ENCODE results near the gene ANKMY2.

Gene ANKMY2

GRCh38 chr7:16619979-16620408 lies 25.6 kb downstream of the ANKMY2 start:
- DNase-seq (ENCODE audit: extremely low spot score), result no peak
- ChIA-PET POLR2A (no interaction called here), CTCF (no interaction called here)
- TF ChIP-seq NFRKB (IDR thresholded peaks at IDR 0.05) (no peak), TARDBP (IDR thresholded peaks at IDR 0.05) (no peak), HDGF (IDR thresholded peaks at IDR 0.05; ENCODE audit: borderline replicate concordance) (no peak), PKNOX1 (IDR thresholded peaks at IDR 0.05) (no peak), CTBP1 (IDR thresholded peaks at IDR 0.05; ENCODE audit: borderline replicate concordance) (no peak), SUZ12 (IDR thresholded peaks at IDR 0.05) (no peak), ARNT (IDR thresholded peaks at IDR 0.05) (no peak), L3MBTL2 (conservative IDR thresholded peaks at IDR 0.05) (no peak), ZNF384 (IDR thresholded peaks at IDR 0.05) (no peak), ELF4 (IDR thresholded peaks at IDR 0.05) (no peak), LEF1 (IDR thresholded peaks at IDR 0.05; ENCODE audit: borderline replicate concordance) (no peak), FOXA1 (IDR thresholded peaks at IDR 0.05) (no peak), FOXM1 (IDR thresholded peaks at IDR 0.05; ENCODE audit: borderline replicate concordance) (no peak)

GRCh38 chr7:16616542-16616941 lies 29.0 kb downstream of the ANKMY2 start:
- POLR2A ChIA-PET, result no interaction called here
- CTCF ChIA-PET, result no interaction called here
- no peak for TF ChIP-seq PKNOX1 (IDR thresholded peaks at IDR 0.05)
- no peak for TF ChIP-seq ZNF384 (IDR thresholded peaks at IDR 0.05)
- no peak for TF ChIP-seq SUZ12 (IDR thresholded peaks at IDR 0.05)
- no peak for TF ChIP-seq ARNT (IDR thresholded peaks at IDR 0.05)
- no peak for TF ChIP-seq FOXK2 (IDR thresholded peaks at IDR 0.05)
- no peak for TF ChIP-seq CTBP1 (IDR thresholded peaks at IDR 0.05; ENCODE audit: borderline replicate concordance)
- TF ChIP-seq L3MBTL2 (conservative IDR thresholded peaks at IDR 0.05), result no peak
- TF ChIP-seq BHLHE40 (IDR thresholded peaks at IDR 0.05; ENCODE audit: borderline replicate concordance), result no peak
- no peak for TF ChIP-seq NFRKB (IDR thresholded peaks at IDR 0.05)
- TF ChIP-seq FOXM1 (IDR thresholded peaks at IDR 0.05; ENCODE audit: borderline replicate concordance), result no peak
- no peak for TF ChIP-seq LEF1 (IDR thresholded peaks at IDR 0.05; ENCODE audit: borderline replicate concordance)
- TF ChIP-seq FOXA1 (IDR thresholded peaks at IDR 0.05), result no peak
- no peak for TF ChIP-seq HDGF (IDR thresholded peaks at IDR 0.05; ENCODE audit: borderline replicate concordance)
- no peak for DNase-seq (ENCODE audit: extremely low spot score)

- DNase-seq (ENCODE audit: extremely low spot score), result no peak
- CTCF ChIA-PET, result no interaction called here
- POLR2A ChIA-PET, result no interaction called here
- TF ChIP-seq FOXK2 (IDR thresholded peaks at IDR 0.05), result no peak
- no peak for TF ChIP-seq ZNF384 (IDR thresholded peaks at IDR 0.05)
- TF ChIP-seq L3MBTL2 (conservative IDR thresholded peaks at IDR 0.05), result no peak
- TF ChIP-seq FOXA1 (IDR thresholded peaks at IDR 0.05), result no peak
- no peak for TF ChIP-seq BHLHE40 (IDR thresholded peaks at IDR 0.05; ENCODE audit: borderline replicate concordance)
- TF ChIP-seq LEF1 (IDR thresholded peaks at IDR 0.05; ENCODE audit: borderline replicate concordance), result no peak
- no peak for TF ChIP-seq CTBP1 (IDR thresholded peaks at IDR 0.05; ENCODE audit: borderline replicate concordance)
- no peak for TF ChIP-seq TARDBP (IDR thresholded peaks at IDR 0.05)
- no peak for TF ChIP-seq SUZ12 (IDR thresholded peaks at IDR 0.05)
- TF ChIP-seq ELF4 (IDR thresholded peaks at IDR 0.05), result no peak
- no peak for TF ChIP-seq SP1 (IDR thresholded peaks at IDR 0.05)
- TF ChIP-seq HDGF (IDR thresholded peaks at IDR 0.05; ENCODE audit: borderline replicate concordance), result no peak
- no peak for TF ChIP-seq ARNT (IDR thresholded peaks at IDR 0.05)
- TF ChIP-seq FOXM1 (IDR thresholded peaks at IDR 0.05; ENCODE audit: borderline replicate concordance), result no peak
These were observed 29.4 kb downstream of the ANKMY2 start for GRCh38 chr7:16616122-16616521.

GRCh38 chr7:16615228-16615627 lies 30.3 kb downstream of the ANKMY2 start:
- no peak for TF ChIP-seq TARDBP (IDR thresholded peaks at IDR 0.05)
- no peak for TF ChIP-seq SUZ12 (IDR thresholded peaks at IDR 0.05)
- no peak for TF ChIP-seq ARNT (IDR thresholded peaks at IDR 0.05)
- no peak for TF ChIP-seq LEF1 (IDR thresholded peaks at IDR 0.05; ENCODE audit: borderline replicate concordance)
- no peak for TF ChIP-seq ELF4 (IDR thresholded peaks at IDR 0.05)
- TF ChIP-seq NFRKB (IDR thresholded peaks at IDR 0.05), result no peak
- no peak for TF ChIP-seq PKNOX1 (IDR thresholded peaks at IDR 0.05)
- TF ChIP-seq L3MBTL2 (conservative IDR thresholded peaks at IDR 0.05), result no peak
- no peak for TF ChIP-seq FOXK2 (IDR thresholded peaks at IDR 0.05)
- TF ChIP-seq SP1 (IDR thresholded peaks at IDR 0.05), result no peak
- no peak for TF ChIP-seq FOXA1 (IDR thresholded peaks at IDR 0.05)
- ChIA-PET POLR2A (no interaction called here), CTCF (no interaction called here)

GRCh38 chr7:16611711-16612110 lies 33.8 kb downstream of the ANKMY2 start:
- ChIA-PET POLR2A (no interaction called here), CTCF (no interaction called here)
- TF ChIP-seq ZNF384 (IDR thresholded peaks at IDR 0.05), result no peak
- no peak for DNase-seq (ENCODE audit: extremely low spot score)

More at GRCh38 chr7:16615228-16615627, 30.3 kb downstream of the ANKMY2 start:
- DNase-seq (ENCODE audit: extremely low spot score), result no peak

- TF ChIP-seq ARNT (IDR thresholded peaks at IDR 0.05), result no peak
- no peak for TF ChIP-seq LEF1 (IDR thresholded peaks at IDR 0.05; ENCODE audit: borderline replicate concordance)
- TF ChIP-seq CTBP1 (IDR thresholded peaks at IDR 0.05; ENCODE audit: borderline replicate concordance), result no peak
- no peak for TF ChIP-seq BHLHE40 (IDR thresholded peaks at IDR 0.05; ENCODE audit: borderline replicate concordance)
- no peak for TF ChIP-seq FOXA1 (IDR thresholded peaks at IDR 0.05)
- no peak for TF ChIP-seq PKNOX1 (IDR thresholded peaks at IDR 0.05)
- TF ChIP-seq NFRKB (IDR thresholded peaks at IDR 0.05), result no peak
- TF ChIP-seq SUZ12 (IDR thresholded peaks at IDR 0.05), result no peak
- no peak for TF ChIP-seq TARDBP (IDR thresholded peaks at IDR 0.05)
- no peak for TF ChIP-seq FOXK2 (IDR thresholded peaks at IDR 0.05)
- no peak for TF ChIP-seq ZNF384 (IDR thresholded peaks at IDR 0.05)
- TF ChIP-seq SP1 (IDR thresholded peaks at IDR 0.05), result no peak
- no peak for TF ChIP-seq L3MBTL2 (conservative IDR thresholded peaks at IDR 0.05)
- no peak for TF ChIP-seq ELF4 (IDR thresholded peaks at IDR 0.05)
- no peak for DNase-seq (ENCODE audit: extremely low spot score)
- CTCF ChIA-PET, result no interaction called here
- POLR2A ChIA-PET, result no interaction called here
These were observed 35.6 kb downstream of the ANKMY2 start for GRCh38 chr7:16609842-16610450.

Measured in HEK293T (cell line).